Measurements from ENCODE around the gene KIAA0319L. TPM values are rescaled to one million over a fixed set of nuclear protein-coding genes. Genes with fewer than 3 reads are reported as not detected.

Gene KIAA0319L
- total and polyA plus RNA-seq, 2 donors (not counting 3 experiments of a cell fraction or from before 2014, with no cell fraction given), result 31.4 to 43.4 TPM

DNA sequence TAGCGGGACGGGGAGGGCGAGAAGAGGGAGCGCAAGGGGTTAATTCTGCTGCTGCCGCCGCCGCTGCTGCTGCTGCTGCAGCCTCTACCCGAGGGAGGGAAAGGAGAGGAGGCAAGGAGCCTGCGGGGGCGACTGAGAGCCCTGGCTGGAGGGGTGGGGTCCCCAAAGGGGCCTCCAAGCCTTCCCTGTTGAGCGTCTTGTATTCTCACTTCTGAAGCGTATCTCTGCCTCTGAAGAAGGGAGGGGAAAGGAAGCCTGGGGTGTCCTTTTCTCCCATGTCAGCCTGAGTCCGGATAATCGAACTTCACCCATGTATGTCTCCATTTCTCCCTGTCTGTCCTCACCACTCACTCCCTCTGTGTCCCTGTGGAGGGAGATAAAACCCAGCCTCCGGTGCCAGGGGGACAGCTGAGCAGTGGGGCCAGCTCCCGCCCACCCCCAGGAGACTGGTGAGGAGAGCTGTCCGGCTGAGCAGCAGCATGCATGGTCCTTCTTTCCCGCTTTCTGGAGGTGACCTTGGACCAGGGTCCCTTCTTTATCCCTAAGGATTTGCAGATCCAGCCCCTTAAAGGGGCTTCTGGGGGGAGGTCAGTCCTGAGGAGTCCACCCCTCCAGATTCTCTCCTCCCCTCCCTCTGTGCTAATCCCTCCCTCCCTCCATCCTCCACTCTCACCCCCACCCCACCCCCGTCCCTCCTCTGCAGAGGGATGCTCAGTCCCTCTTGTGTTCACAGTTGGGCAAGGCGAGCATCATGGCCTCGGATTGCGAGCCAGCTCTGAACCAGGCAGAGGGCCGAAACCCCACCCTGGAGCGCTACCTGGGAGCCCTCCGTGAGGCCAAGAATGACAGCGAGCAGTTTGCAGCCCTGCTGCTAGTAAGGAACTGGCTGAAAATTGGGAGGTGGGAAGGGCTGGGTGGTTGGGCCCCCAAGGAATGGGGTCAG lies 1.4 kb upstream of the KIAA0319L start:
- BruUV-seq (replicated peaks), result no TSS peak
- CTCF ChIA-PET, result interaction anchor here (1.1 to 8.5 kb wide), 2 partner anchors 15 to 106 kb away, joined by 4 to 155 read pairs; partner anchors contain the start of gene TFAP2E
- POLR2A ChIA-PET, result interaction anchor here (0.7 kb wide), 1 partner anchor 380 kb away, joined by 3 read pairs; no protein-coding TSS in a partner anchor

DNA sequence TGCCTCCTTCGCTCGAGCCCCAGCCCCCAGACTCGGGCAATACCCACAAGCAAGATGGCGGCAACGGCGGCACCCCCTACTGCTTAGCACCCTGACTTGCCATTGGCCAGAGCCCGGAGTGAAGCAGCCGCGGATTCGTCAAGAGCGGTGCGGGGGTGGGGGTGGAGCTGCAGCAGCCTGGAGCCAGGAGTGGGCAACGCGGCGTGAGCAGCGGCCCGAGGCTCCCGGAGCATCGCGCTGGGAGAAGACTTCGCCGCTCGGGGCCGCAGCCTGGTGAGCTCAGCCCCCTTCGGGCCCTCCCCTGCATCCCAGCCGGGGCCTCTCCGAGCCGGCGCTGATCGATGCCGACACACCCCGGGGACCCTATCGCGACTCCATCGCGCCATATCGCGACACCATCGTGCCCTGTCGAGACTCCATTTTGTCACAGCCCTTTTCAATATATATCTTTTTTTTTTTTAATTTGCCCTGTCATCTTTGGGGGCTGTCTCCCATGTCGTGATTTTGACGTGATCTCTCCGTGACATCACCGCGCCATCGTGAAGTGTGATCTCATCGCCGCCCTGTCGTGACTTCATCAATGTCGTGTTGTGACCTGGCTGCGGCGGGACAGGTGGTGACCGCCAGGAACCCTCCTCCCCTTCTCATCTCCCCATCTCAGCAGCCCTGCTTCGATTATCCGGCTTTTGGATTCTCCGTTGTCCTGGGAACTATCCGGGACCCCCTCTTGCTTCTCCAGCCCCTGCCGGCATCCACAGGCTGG lies 589 bp upstream of the KIAA0319L start, which contains the start of gene NCDN:
Gene NCDN (plus strand): TSS at position 189 of the 763 bp plus-strand sequence. CDS start 392 bp downstream, at position 581.
- H3K9me3 ChIP-seq (replicated peaks; ENCODE audit: control insufficient read depth, insufficient read depth, low read length), result no peaks in the 10 kb centered on the region
- H3K4me3 ChIP-seq (replicated peaks in 1 of 3; ENCODE audit: insufficient read depth in 1 of 3, low read depth in 1 of 3, low read length in 3 of 3), result peak within 1 kb of the TSS; percentile 46 to 59 (median 53)
- BruUV-seq (replicated peaks), result TSS peak; percentile 79
- intact Hi-C loops (cut with micrococcal nuclease) (loop anchor here (1.0 to 10.0 kb wide), 4 partner anchors 51 to 365 kb away; partner anchors contain the start of gene SFPQ), dilution Hi-C loops (cut with MboI; ENCODE audit: extremely low pct_ligation_motif_present, low sequenced_read_pairs) (no loop called here)
- H2AFZ ChIP-seq (ENCODE audit: low read depth, low read length), result peak within 1 kb of the TSS; percentile 73
- H3K4me1 ChIP-seq (ENCODE audit: control insufficient read depth, extremely low read depth, insufficient read depth, low read length), result peaks cover 6% of the 10 kb centered on the region
- TF ChIP-seq GATA2 (IDR thresholded peaks at IDR 0.05; ENCODE audit: insufficient read depth, insufficient read length, low read depth, low read length), result no peak
- TF ChIP-seq JUN (IDR thresholded peaks at IDR 0.05; ENCODE audit: borderline replicate concordance, insufficient read depth, insufficient read length, low read depth), result no peak
- TF ChIP-seq, protein P1, sequence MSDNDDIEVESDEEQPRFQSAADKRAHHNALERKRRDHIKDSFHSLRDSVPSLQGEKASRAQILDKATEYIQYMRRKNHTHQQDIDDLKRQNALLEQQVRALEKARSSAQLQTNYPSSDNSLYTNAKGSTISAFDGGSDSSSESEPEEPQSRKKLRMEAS (IDR thresholded peaks at IDR 0.05; ENCODE audit: insufficient read depth, insufficient read length), result no peak
- TF ChIP-seq MYC (IDR thresholded peaks at IDR 0.05; ENCODE audit: low read depth, low read length), result peak; percentile 37
- peak; percentile 86 for TF ChIP-seq POLR2AphosphoS5 (IDR thresholded peaks at IDR 0.05; ENCODE audit: insufficient read depth, low read depth, low read length)
- no peak for TF ChIP-seq EZH2 (IDR thresholded peaks at IDR 0.05; ENCODE audit: borderline replicate concordance, low read depth, low read length, severe bottlenecking)
- TF ChIP-seq POLR2A (IDR thresholded peaks at IDR 0.05; ENCODE audit: low read depth, low read length), result peak; percentile 89
- TF ChIP-seq, protein P2, sequence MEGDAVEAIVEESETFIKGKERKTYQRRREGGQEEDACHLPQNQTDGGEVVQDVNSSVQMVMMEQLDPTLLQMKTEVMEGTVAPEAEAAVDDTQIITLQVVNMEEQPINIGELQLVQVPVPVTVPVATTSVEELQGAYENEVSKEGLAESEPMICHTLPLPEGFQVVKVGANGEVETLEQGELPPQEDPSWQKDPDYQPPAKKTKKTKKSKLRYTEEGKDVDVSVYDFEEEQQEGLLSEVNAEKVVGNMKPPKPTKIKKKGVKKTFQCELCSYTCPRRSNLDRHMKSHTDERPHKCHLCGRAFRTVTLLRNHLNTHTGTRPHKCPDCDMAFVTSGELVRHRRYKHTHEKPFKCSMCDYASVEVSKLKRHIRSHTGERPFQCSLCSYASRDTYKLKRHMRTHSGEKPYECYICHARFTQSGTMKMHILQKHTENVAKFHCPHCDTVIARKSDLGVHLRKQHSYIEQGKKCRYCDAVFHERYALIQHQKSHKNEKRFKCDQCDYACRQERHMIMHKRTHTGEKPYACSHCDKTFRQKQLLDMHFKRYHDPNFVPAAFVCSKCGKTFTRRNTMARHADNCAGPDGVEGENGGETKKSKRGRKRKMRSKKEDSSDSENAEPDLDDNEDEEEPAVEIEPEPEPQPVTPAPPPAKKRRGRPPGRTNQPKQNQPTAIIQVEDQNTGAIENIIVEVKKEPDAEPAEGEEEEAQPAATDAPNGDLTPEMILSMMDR (IDR thresholded peaks at IDR 0.05; ENCODE audit: extremely low read depth in 1 of 2, insufficient read depth in 1 of 2, low read depth in 1 of 2, low read length in 2 of 2), result no peak
- no peak for TF ChIP-seq FOS (IDR thresholded peaks at IDR 0.05; ENCODE audit: borderline replicate concordance, insufficient read depth, low read length)
- peak; percentile 97 for DNase-seq (ENCODE audit: low read depth, low spot score)
- ChIA-PET CTCF (interaction anchor here (0.7 to 8.5 kb wide), 3 partner anchors 16 to 158 kb away, joined by 4 to 155 read pairs (median 4); partner anchors contain the start of gene TFAP2E), POLR2A (interaction anchor here (0.9 to 2.3 kb wide), 2 partner anchors 106 to 158 kb away, joined by 3 to 15 read pairs; no protein-coding TSS in a partner anchor)
- H3K4me2 ChIP-seq (ENCODE audit: insufficient read depth, low read length), result peak within 1 kb of the TSS; percentile 93
- no peaks in the 10 kb centered on the region for H3K27me3 ChIP-seq (ENCODE audit: control insufficient read depth in 2 of 2, insufficient read depth in 2 of 2, low read length in 2 of 2)
- no peaks in the 10 kb centered on the region for H3K9me1 ChIP-seq (replicated peaks; ENCODE audit: control insufficient read depth, extremely low read depth, insufficient read depth, low read length)
- H3K27ac ChIP-seq (ENCODE audit: insufficient read depth, low read depth, low read length), result peak within 1 kb of the TSS; percentile 65
- peaks cover 13% of the 10 kb centered on the region for H3K79me2 ChIP-seq (ENCODE audit: control insufficient read depth, insufficient read depth, low read length)
- H4K20me1 ChIP-seq (replicated peaks; ENCODE audit: control insufficient read depth, extremely low read depth, insufficient read depth, low read length), result no peaks in the 10 kb centered on the region
- peaks cover 0 to 2% of the 10 kb centered on the region in 2 experiments for H3K36me3 ChIP-seq (ENCODE audit: control insufficient read depth in 2 of 2, extremely low read depth in 1 of 2, insufficient read depth in 2 of 2, low read length in 2 of 2)
- peak; percentile 96 for FAIRE-seq
- peak within 1 kb of the TSS; percentile 74 for H3K9ac ChIP-seq (replicated peaks; ENCODE audit: extremely low read depth, insufficient read depth, low read length)

More for the DNA sequence above, 1.4 kb upstream of the KIAA0319L start:
- Histone ChIP-seq H3K9me1 (replicated peaks; ENCODE audit: control insufficient read depth, extremely low read depth, insufficient read depth, low read length) (no peaks in the 10 kb centered on the region), H3K9ac (replicated peaks; ENCODE audit: extremely low read depth, insufficient read depth, low read length) (peak overlapping the region; percentile 74), H3K79me2 (ENCODE audit: control insufficient read depth, insufficient read depth, low read length) (peaks cover 13% of the 10 kb centered on the region), H3K4me2 (ENCODE audit: insufficient read depth, low read length) (peak overlapping the region; percentile 91), H3K36me3 (ENCODE audit: control insufficient read depth in 2 of 2, extremely low read depth in 1 of 2, insufficient read depth in 2 of 2, low read length in 2 of 2) (peaks cover 0 to 2% of the 10 kb centered on the region in 2 experiments), H4K20me1 (replicated peaks; ENCODE audit: control insufficient read depth, extremely low read depth, insufficient read depth, low read length) (no peaks in the 10 kb centered on the region), H3K9me3 (replicated peaks; ENCODE audit: control insufficient read depth, insufficient read depth, low read length) (no peaks in the 10 kb centered on the region), H3K27ac (ENCODE audit: insufficient read depth, low read depth, low read length) (no peak overlapping the region), H3K4me1 (ENCODE audit: control insufficient read depth, extremely low read depth, insufficient read depth, low read length) (peaks cover 6% of the 10 kb centered on the region), H2AFZ (ENCODE audit: low read depth, low read length) (no peak overlapping the region), H3K4me3 (replicated peaks in 1 of 3; ENCODE audit: insufficient read depth in 1 of 3, low read depth in 1 of 3, low read length in 3 of 3) (peak overlapping the region; percentile 46 to 59 (median 53)), H3K27me3 (ENCODE audit: control insufficient read depth in 2 of 2, insufficient read depth in 2 of 2, low read length in 2 of 2) (no peaks in the 10 kb centered on the region)
- no peak for TF ChIP-seq EZH2 (IDR thresholded peaks at IDR 0.05; ENCODE audit: borderline replicate concordance, low read depth, low read length, severe bottlenecking)
- TF ChIP-seq JUN (IDR thresholded peaks at IDR 0.05; ENCODE audit: borderline replicate concordance, insufficient read depth, insufficient read length, low read depth), result no peak
- no peak for TF ChIP-seq POLR2AphosphoS5 (IDR thresholded peaks at IDR 0.05; ENCODE audit: insufficient read depth, low read depth, low read length)
- dilution Hi-C loops (cut with MboI; ENCODE audit: extremely low pct_ligation_motif_present, low sequenced_read_pairs) (no loop called here), intact Hi-C loops (cut with micrococcal nuclease) (loop anchor here (5.0 to 10.0 kb wide), 2 partner anchors 274 to 366 kb away; partner anchors contain the start of gene SFPQ)
- DNase-seq (ENCODE audit: low read depth, low spot score) (no peak), FAIRE-seq (peak; percentile 66)
